GM19452 (cell line): ENCODE data around the gene NPIPA7.
"Not testable (repeated sequence)": the region's sequence is repeated elsewhere in the genome, so short reads cannot be mapped to it uniquely, and the experiment has no call there.

Experiments used
- ATAC-seq: cut with Tn5 transposase; IDR thresholded peaks from one replicate; pipeline ENCODE4 v1.9.1; 2021; ENCODE audit not compliant: unreplicated experiment

NPIPA7 gene

DNA sequence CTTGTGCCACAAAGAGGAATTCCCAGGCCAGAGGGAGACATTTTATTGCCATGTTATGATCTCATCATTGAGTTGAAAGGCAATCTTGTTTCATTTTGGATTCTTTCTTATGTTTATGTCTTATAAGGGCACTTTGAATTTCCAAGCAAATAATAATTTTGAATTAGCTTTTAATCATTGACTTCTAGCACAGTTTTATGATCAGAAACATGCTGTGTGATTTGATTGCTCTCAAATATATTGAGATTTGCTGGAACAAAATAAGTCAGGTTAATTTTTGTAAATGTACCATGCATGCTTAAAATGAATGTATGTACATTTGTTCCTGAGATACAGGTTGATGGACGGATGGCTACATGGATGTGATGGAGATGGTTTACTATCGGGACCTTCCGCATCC lies at the start of gene NPIPA7:
Gene NPIPA7 (plus strand): TSS at position 301 of the 400 bp plus-strand sequence. CDS start 105 bp downstream, outside the sequence.
- not testable (repeated sequence) for ATAC-seq

DNA sequence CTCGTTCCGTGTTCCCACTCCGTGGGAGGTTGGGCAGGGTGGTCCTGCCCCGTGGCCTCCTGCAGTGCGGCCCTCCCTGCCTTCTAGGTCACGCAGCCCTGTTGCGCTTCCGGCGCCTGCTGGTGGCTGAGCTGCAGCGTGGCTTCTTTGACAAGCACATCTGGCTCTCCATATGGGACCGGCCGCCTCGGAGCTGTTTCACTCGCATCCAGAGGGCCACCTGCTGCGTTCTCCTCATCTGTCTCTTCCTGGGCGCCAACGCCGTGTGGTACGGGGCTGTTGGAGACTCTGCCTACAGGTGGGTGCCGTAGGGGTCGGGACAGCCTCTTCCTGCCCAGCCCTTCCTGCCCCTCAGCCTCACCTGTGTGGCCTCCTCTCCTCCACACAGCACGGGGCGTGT lies 47.5 kb upstream of the NPIPA7 start:
- ATAC-seq = not testable (repeated sequence)

DNA sequence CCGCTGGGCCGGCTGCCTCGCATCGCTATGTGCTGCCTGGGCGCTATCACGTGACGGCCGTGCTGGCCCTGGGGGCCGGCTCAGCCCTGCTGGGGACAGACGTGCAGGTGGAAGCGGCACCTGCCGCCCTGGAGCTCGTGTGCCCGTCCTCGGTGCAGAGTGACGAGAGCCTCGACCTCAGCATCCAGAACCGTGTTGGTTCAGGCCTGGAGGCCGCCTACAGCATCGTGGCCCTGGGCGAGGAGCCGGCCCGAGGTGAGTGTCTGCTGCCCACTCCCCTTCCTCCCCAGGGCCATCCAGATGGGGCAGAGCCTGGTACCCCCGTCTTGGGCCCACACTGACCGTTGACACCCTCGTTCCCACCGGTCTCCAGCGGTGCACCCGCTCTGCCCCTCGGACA lies 21.4 kb upstream of the NPIPA7 start:
- not testable (repeated sequence) for ATAC-seq

DNA sequence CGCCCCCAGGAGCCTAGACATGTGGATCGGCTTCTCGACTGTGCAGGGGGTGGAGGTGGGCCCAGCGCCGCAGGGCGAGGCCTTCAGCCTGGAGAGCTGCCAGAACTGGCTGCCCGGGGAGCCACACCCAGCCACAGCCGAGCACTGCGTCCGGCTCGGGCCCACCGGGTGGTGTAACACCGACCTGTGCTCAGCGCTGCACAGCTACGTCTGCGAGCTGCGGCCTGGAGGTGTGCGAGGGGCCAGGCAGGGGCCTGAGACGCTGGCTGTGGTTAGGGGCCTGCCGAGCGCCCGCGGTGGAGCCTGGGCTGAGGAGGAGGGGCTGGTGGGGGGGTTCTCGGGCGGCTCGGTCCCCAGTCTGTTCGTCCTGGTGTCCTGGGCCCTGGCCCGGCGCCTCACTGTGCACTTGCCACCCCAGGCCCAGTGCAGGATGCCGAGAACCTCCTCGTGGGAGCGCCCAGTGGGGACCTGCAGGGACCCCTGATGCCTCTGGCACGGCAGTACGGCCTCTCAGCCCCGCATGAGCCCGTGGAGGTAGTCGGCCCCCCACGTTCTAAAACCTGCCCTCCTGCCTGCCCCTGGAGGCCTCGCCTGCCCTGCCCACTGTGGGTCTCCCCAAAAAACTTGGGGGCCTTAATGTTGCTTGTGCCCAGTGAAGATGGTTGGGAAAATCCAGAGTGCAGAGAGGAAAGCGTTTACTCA lies 20.2 kb upstream of the NPIPA7 start:
- not testable (repeated sequence) for ATAC-seq

DNA sequence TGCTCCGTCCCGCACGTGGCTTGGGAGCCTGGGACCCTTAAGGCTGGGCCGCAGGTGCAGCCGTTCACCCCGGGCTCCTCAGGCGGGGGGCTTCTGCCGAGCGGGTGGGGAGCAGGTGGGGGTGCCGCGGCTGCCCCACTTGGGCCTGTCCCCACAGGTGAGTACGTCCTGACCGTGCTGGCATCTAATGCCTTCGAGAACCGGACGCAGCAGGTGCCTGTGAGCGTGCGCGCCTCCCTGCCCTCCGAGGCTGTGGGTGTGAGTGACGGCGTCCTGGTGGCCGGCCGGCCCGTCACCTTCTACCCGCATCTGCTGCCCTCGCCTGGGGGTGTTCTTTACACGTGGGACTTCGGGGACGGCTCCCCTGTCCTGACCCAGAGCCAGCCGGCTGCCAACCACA lies 15.3 kb upstream of the NPIPA7 start:
- ATAC-seq = not testable (repeated sequence)

DNA sequence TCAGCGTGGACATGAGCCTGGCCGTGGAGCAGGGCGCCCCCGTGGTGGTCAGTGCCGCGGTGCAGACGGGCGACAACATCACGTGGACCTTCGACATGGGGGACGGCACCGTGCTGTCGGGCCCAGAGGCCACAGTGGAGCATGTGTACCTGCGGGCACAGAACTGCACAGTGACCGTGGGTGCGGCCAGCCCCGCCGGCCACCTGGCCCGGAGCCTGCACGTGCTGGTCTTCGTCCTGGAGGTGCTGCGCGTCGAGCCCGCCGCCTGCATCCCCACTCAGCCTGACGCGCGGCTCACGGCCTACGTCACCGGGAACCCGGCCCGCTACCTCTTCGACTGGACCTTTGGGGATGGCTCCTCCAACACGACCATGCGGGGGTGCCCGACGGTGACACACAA lies 14.8 kb upstream of the NPIPA7 start:
- ATAC-seq = not testable (repeated sequence)

DNA sequence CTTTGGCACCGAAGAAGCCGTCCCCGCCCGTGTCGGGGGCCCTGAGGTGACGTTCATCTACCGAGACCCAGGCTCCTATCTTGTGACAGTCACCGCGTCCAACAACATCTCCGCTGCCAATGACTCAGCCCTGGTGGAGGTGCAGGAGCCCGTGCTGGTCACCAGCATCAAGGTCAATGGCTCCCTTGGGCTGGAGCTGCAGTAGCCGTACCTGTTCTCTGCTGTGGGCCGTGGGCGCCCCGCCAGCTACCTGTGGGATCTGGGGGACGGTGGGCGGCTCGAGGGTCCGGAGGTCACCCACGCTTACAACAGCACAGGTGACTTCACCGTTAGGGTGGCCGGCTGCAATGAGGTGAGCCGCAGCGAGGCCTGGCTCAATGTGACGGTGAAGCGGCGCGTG lies 14.2 kb upstream of the NPIPA7 start:
- ATAC-seq = not testable (repeated sequence)

DNA sequence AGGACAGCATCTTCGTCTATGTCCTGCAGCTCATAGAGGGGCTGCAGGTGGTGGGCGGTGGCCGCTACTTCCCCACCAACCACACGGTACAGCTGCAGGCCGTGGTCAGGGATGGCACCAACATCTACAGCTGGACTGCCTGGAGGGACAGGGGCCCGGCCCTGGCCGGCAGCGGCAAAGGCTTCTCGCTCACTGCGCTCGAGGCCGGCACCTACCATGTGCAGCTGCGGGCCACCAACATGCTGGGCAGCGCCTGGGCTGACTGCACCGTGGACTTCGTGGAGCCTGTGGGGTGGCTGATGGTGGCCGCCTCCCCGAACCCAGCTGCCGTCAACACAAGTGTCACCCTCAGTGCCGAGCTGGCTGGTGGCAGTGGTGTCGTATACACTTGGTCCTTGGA lies 13.6 kb upstream of the NPIPA7 start:
- not testable (repeated sequence) for ATAC-seq

DNA sequence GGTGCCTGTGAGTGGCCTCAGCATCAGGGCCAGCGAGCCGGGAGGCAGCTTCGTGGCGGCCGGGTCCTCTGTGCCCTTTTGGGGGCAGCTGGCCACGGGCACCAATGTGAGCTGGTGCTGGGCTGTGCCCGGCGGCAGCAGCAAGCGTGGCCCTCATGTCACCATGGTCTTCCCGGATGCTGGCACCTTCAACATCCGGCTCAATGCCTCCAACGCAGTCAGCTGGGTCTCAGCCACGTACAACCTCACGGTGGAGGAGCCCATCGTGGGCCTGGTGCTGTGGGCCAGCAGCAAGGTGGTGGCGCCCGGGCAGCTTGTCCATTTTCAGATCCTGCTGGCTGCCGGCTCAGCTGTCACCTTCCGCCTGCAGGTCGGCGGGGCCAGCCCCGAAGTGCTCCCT lies 13.1 kb upstream of the NPIPA7 start:
- ATAC-seq = not testable (repeated sequence)

DNA sequence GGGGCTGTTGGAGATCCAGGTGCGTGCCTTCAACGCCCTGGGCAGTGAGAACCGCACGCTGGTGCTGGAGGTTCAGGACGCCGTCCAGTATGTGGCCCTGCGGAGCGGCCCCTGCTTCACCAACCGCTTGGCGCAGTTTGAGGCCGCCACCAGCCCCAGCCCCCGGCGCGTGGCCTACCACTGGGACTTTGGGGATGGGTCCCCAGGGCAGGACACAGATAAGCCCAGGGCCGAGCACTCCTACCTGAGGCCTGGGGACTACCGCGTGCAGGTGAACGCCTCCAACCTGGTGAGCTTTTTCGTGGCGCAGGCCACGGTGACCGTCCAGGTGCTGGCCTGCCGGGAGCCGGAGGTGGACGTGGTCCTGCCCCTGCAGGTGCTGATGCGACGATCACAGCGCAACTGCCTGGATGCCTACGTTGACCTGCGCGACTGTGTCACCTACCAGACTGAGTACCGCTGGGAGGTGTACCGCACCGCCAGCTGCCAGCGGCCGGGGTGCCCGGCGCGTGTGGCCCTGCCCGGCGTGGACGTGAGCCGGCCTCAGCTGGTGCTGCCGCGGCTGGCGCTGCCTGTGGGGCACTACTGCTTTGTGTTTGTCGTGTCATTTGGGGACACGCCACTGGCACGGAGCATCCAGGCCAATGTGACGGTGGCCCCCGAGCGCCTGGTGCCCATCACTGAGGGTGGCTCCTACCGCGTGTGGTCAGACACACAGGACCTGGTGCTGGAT lies 12.2 kb upstream of the NPIPA7 start:
- ATAC-seq = not testable (repeated sequence)

DNA sequence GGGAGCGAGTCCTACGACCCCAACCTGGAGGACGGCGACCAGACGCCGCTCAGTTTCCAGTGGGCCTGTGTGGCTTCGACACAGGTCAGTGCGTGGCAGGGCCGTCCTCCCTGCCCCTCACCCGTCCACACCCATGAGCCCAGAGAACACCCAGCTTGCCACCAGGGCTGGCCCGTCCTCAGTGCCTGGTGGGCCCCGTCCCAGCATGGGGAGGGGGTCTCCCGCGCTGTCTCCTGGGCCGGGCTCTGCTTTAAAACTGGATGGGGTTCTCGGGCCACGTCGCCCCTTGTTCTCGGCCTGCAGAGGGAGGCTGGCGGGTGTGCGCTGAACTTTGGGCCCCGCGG lies 11.7 kb upstream of the NPIPA7 start:
- not testable (repeated sequence) for ATAC-seq

DNA sequence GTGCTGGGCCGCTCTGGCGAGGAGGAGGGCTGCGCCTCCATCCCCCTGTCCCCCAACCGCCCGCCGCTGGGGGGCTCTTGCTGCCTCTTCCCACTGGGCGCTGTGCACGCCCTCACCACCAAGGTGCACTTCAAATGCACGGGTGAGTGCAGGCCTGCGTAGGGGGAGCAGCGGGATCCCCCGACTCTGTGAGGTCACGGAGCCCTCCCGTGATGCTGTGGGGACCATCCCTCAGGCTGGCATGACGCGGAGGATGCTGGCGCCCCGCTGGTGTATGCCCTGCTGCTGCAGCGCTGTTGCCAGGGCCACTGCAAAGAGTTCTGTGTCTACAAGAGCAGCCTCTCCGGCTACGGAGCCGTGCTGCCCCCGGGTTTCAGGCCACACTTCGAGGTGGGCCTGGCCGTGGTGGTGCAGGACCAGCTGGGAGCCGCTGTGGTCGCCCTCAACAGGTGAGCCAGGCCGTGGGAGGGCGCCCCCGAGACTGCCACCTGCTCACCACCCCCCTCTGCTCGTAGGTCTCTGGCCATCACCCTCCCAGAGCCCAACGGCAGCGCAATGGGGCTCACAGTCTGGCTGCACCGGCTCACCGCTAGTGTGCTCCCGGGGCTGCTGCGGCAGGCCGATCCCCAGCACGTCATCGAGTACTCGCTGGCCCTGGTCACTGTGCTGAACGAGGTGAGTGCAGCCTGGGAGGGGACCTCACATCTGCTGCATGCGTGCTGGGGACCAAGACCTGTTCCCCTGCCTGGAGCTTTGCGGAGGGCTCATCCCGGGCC lies 9.7 kb upstream of the NPIPA7 start:
- ATAC-seq = not testable (repeated sequence)

DNA sequence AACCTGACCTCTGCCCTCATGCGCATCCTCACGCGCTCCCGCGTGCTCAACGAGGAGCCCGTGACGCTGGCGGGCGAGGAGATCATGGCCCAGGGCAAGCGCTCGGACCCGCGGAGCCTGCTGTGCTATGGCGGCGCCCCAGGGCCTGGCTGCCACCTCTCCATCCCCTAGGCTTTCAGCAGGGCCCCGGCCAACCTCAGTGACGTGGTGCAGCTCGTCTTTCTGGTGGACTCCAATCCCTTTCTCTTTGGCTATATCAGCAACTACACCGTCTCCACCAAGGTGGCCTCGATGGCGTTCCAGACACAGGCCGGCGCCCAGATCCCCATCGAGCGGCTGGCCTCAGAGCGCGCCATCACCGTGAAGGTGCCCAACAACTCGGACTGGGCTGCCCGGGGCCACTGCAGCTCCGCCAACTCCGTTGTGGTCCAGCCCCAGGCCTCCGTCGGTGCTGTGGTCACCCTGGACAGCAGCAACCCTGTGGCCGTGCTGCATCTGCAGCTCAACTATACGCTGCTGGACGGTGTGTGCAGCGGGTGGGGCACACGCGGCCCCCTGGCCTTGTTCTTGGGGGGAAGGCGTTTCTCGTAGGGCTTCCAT lies 7.7 kb upstream of the NPIPA7 start:
- ATAC-seq = not testable (repeated sequence)

DNA sequence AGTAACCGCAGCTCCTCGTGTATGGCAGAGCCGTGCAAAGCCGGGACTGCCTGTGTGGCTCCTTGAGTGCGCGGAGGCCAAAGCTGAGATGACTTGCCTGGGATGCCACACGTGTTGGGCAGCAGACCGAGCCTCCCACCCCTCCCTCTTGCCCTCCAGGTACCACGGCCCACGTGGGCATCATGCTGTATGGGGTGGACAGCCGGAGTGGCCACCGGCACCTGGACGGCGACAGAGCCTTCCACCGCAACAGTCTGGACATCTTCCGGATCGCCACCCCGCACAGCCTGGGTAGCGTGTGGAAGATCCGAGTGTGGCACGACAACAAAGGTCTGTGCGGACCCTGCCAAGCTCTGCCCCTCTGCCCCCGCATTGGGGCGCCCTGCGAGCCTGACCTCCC lies 4.7 kb upstream of the NPIPA7 start:
- ATAC-seq = not testable (repeated sequence)

DNA sequence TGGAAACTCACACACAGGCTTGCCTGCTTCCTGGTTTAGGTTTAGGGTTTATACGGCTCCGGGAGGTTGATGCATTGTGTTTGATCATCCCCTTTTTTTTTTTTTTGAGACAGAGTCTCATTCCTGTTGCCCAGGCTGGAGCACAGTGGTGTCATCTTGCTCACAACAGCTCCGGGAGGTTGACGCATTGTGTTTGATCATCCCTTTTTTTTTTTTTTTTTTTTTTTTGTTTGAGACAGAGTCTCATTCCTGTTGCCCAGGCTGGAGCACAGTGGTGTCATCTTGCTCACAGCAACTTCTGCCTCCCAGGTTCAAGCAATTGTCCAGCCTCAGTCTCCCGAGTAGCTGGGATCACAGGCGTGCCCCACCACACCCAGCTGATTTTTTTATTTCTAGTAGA lies 20.7 kb downstream of the NPIPA7 start:
- not testable (repeated sequence) for ATAC-seq

DNA sequence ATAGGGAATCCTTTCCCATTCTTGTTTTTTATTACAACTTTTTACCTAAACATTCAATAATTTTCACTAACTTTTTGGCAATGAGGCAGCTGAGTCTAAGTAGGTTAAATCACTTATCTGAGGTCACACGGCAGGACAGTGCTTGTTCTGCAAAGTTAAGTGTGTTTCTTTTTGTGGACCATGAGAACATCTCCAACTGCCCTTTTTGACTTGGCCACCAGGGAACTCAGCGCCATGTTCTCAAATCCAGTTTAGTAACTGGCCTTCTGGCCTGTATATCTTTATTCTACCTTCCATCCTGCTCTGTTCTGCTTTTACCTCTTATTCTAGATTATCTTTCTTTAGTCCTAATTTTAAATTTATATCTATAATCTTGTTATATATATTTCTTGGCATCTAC lies 23.4 kb downstream of the NPIPA7 start:
- not testable (repeated sequence) for ATAC-seq

DNA sequence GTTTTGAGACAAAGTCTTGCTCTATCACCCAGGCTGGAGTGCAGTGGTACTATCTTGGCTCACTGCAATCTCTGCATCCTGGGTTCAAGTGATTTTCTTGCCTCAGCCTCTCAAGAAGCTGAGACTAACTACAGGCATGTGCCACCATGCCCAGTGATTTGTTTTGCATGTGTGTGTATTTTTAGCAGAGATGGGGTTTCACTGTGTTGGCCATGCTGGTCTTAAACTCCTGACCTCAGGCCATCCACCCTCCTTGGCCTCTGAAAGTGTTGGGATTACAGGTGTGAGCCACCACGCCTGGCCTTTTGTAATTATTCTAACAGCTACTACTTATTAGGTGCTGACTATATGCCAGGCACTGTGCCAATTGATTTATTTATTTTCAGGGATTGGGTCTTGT lies 25.3 kb downstream of the NPIPA7 start:
- not testable (repeated sequence) for ATAC-seq

DNA sequence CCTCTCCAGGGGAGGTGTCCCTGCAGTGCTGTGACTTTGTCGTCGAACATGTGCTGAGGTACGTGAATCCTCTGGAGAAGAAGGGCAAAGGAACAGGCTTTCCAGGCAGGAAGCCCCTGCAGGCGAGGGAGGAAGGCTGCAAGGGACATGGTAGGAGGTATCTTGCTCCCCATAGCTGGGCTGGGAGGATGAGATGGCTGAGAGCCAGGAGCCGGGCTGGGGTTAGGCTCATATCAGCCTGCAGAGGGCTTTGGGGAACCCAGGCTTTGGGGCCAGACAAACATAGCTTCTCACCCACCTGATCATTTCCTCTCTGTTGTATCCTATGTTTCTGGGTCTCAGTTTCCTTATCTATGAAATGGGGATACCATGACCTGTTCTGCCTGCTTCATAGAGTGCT lies 26.5 kb downstream of the NPIPA7 start:
- not testable (repeated sequence) for ATAC-seq

DNA sequence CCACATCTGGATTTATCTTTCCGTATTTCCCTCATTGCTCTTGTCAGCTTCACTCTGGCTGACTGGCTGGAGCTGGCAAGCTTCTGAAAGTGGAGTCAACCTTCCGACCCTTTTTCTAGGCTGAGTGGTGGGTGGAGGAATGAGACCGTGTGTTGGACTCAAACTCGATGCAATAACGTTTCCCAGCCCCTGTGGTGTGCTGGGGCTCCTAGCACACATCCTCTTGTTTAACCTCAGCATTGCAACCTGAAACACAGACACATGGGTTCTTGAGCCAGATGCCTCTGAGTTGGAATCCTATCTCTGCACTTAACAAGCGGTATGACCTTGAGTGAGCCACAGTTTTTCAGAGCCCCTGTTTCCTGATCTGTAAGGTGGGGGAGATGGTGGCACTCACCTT lies 29.5 kb downstream of the NPIPA7 start:
- ATAC-seq = not testable (repeated sequence)

DNA sequence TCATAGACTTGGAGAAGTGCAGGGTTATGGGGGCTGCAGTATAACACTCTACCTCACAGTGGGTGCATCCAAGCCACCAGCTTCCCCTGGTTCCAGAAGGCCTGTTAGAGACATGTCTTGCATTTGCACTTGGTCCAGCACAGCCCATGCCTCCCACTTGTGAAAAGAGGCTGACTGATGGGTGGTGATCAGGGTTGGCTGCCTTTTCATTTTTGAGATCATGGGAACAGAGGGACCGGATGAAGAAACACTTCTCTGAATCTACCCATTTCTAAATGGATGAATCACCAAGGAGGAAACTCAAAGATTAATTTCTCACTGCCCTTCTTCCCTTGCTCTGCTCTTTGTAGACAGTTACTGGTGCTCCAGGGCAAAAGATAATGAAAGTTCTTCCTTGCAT lies 34.8 kb downstream of the NPIPA7 start:
- not testable (repeated sequence) for ATAC-seq

DNA sequence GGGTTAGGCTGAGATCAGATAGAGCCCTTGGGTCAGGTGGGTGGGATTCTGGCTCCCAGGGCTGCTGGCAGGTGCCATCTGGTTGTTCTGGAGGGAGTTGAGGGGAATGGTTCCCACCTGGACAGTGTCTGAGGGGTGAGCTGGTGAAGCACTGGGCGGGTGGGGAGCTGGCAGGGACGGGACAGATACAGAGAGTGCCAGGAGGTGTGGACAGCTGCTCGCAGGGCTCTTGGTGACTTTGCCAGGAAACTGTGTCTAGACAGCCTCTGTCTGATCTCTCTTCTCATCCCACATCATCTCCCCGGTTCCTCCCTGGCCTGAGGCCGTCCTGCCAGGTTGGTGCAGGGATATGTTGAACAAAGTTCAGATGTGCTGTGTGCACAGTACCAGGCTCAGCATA lies 38.1 kb downstream of the NPIPA7 start:
- ATAC-seq = not testable (repeated sequence)
